Mucosa of descending colon (tissue), 3 donors: ENCODE data around the gene IFI6. TPM values are rescaled to one million over a fixed set of nuclear protein-coding genes. Genes with fewer than 3 reads are reported as not detected.
A peak's percentile ranks its signal among the peaks of the same experiment; 100 is the strongest.

Source experiments
- ATAC-seq: fragments of 200-7000 bp; cut with Tn5 transposase; one replicate; pipeline ENCODE4 v1.9.1; 2020; ENCODE audit warnings: mild to moderate bottlenecking, moderate library complexity
- DNase-seq, 3 donors: peaks; one replicate each; pipeline ENCODE4 v3.0.0-alpha.2; 2020
- H3K36me3 ChIP-seq: fragments of 200-600 bp; one replicate; pipeline ENCODE4 v1.8.0; 2021; ENCODE audit warnings: low read depth, mild to moderate bottlenecking
- H3K4me1 ChIP-seq: fragments of 200-600 bp; one replicate; pipeline ENCODE4 v1.8.0; 2021; ENCODE audit warnings: low read depth, mild to moderate bottlenecking
- H3K4me3 ChIP-seq: fragments of 200-600 bp; one replicate; pipeline ENCODE4 v1.8.0; 2021; ENCODE audit warnings: mild to moderate bottlenecking
- H3K9me3 ChIP-seq: fragments of 200-600 bp; one replicate; pipeline ENCODE4 v1.8.0; 2021; ENCODE audit warnings: mild to moderate bottlenecking
- intact Hi-C, 2 donors: fragments of 100-400 bp; cut with DNase I in 1 of 2; cut with micrococcal nuclease in 1 of 2; formaldehyde crosslinking; loops; one replicate each; pipeline versions ENCODE4 v1.11.0 to v1.11.1; 2022; cut with DNase I, micrococcal nuclease
- total RNA-seq, 3 donors: library from RNA; stranded (reverse); fragmentation: NEBNext Ultra II Directional in 2 of 3; extraction: Animal tissue kit (Norgen Biotek cat#: 25700) in 2 of 3; gene quantifications; one replicate each; pipeline versions ENCODE4 v1.2.1 to v1.2.4, GENCODE V29; 2021 to 2023
- TF ChIP-seq, protein P1 (sequence below): fragments of 200-600 bp; IDR thresholded peaks from one replicate; pipeline ENCODE4 v1.8.0; 2022; ENCODE audit warnings: antibody characterized with exemption, mild to moderate bottlenecking
- donor health status: DM: no; HTN: no; CAD: no; lungs with moderate emphysema.
- donor health status: DM: no; HTN: no; CAD: no.
- donor health status: DM: no; HTN: yes; CAD: no.

IFI6 gene
- total RNA-seq, 3 donors from 2014 or later, result 8.3 to 51.4 (median 45.4) TPM

DNA sequence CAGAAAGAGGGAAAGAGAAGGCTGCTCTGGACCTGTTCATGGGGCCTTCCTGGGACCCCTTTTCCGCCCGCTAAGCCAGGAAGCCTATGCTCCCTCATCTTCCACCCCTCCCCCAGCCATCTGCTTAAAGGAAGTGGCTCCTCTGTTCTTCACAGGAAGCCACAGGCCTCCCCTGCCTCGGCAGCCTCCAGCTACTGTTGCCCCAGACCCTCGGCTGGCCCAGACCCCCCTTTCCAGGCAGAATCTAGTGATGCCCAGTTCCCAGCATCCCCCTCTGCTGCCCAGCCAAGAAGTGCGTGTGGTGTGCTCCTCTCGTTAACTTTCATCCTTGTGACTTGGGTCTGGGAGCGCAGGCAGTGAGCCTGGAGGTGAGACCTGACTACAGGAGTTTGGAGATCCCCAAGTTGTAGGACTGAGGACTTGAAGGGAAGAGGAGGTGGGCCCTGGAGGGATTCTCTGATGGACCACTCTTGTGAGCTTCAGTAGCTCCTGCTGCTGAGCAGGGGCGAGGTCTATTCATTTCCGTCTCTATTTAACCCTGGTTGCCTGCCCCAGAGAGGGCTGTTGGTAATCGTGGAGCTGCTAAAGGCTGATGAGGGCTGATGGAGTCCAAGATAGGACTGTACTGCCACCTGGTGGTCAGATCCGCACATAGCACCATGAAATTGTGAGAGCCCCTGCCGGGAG lies 9.1 kb downstream of the IFI6 start:
- DNase-seq, result peak; percentile 80 to 93 (median 86)
- no peak overlapping the region for H3K4me3 ChIP-seq
- no peaks in the 10 kb centered on the region for H3K36me3 ChIP-seq
- no peaks in the 10 kb centered on the region for H3K9me3 ChIP-seq
- ATAC-seq, result peak; percentile 79
- TF ChIP-seq, protein P1, sequence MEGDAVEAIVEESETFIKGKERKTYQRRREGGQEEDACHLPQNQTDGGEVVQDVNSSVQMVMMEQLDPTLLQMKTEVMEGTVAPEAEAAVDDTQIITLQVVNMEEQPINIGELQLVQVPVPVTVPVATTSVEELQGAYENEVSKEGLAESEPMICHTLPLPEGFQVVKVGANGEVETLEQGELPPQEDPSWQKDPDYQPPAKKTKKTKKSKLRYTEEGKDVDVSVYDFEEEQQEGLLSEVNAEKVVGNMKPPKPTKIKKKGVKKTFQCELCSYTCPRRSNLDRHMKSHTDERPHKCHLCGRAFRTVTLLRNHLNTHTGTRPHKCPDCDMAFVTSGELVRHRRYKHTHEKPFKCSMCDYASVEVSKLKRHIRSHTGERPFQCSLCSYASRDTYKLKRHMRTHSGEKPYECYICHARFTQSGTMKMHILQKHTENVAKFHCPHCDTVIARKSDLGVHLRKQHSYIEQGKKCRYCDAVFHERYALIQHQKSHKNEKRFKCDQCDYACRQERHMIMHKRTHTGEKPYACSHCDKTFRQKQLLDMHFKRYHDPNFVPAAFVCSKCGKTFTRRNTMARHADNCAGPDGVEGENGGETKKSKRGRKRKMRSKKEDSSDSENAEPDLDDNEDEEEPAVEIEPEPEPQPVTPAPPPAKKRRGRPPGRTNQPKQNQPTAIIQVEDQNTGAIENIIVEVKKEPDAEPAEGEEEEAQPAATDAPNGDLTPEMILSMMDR, result peak; percentile 73
- H3K4me1 ChIP-seq, result peaks cover 8% of the 10 kb centered on the region
- intact Hi-C loops, result loop anchor here (5.0 kb wide), 1 partner anchor 56 kb away; no protein-coding TSS in a partner anchor

DNA sequence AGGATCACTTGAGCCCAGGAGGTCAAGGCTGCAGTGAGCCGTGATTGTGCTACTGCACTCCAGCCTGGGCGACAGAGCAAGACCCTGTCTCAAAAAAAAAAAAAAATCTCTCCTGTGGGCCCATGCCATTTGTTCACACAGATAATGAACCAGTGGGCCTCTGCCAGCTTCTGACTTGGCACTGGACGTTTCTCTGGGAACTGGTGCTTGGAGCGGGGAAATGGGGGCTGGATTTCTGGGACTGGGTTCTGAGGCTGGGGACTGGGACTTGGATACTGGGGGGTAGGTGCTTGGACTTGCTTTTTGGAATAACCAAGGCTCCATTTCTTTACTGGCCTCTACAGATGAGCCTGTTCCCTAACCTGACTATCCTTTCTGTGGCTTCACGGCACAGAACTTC lies 9.7 kb downstream of the IFI6 start:
- H3K4me1 ChIP-seq, result peaks cover 8% of the 10 kb centered on the region
- ATAC-seq (no peak), DNase-seq (no peak)
- no peaks in the 10 kb centered on the region for H3K9me3 ChIP-seq
- H3K4me3 ChIP-seq, result no peak overlapping the region
- intact Hi-C loops, result loop anchor here (5.0 kb wide), 1 partner anchor 55 kb away; no protein-coding TSS in a partner anchor
- TF ChIP-seq, protein P1, result no peak
- H3K36me3 ChIP-seq, result no peaks in the 10 kb centered on the region

DNA sequence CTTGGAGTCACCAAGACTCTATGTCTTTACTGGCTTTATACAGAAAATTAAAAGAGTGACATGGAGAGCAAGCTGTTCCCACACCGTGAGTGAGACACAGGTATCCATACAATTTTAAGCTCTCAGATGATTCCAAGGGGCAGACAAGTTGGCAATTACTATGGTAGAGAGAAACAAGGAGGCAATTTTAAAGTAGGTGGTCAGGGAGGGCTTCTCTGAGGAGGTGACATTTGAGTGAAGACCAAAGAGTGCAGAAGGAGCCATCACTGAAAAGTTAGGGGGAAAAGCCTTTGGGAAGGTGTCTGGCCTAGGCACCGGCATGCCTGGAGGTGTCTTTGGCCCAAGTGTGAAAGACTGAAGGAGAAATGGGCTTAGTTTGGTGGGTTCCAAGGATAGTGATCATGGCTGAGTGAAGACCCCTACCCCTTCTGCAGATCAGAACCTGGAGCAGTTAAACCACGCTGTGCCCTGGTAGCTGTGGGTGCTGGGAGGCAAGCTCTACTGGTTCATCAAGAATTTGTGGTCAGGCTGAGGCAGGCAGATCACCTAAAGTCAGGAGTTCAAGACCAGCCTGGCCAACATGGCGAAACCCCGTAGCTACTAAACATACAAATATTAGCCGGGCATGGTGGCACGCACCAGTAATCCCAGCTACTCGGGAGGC lies 10.4 kb downstream of the IFI6 start:
- no peaks in the 10 kb centered on the region for H3K36me3 ChIP-seq
- peaks cover 8% of the 10 kb centered on the region for H3K4me1 ChIP-seq
- ATAC-seq (no peak), DNase-seq (no peak)
- intact Hi-C loops, result loop anchor here (5.0 kb wide), 1 partner anchor 54 kb away; no protein-coding TSS in a partner anchor
- no peaks in the 10 kb centered on the region for H3K9me3 ChIP-seq
- no peak overlapping the region for H3K4me3 ChIP-seq
- TF ChIP-seq, protein P1, result no peak

GRCh38 chr1:27660300-27660835 lies 11.6 kb downstream of the IFI6 start:
- DNase-seq (no peak), ATAC-seq (peak; percentile 20)
- intact Hi-C loops, result loop anchor here (5.0 kb wide), 1 partner anchor 53 kb away; no protein-coding TSS in a partner anchor
- Histone ChIP-seq H3K4me1 (peaks cover 8% of the 10 kb centered on the region), H3K36me3 (no peaks in the 10 kb centered on the region), H3K9me3 (no peaks in the 10 kb centered on the region), H3K4me3 (no peak overlapping the region)
- TF ChIP-seq, protein P1, result no peak

- H3K9me3 ChIP-seq, result no peaks in the 10 kb centered on the region
- peaks cover 8% of the 10 kb centered on the region for H3K4me1 ChIP-seq
- intact Hi-C loops, result loop anchor here (5.0 kb wide), 1 partner anchor 52 kb away; no protein-coding TSS in a partner anchor
- DNase-seq, result peak; percentile 96 to 97 (median 97)
- no peaks in the 10 kb centered on the region for H3K36me3 ChIP-seq
- TF ChIP-seq, protein P1, result no peak
- ATAC-seq, result peak; percentile 92
- peak overlapping the region; percentile 48 for H3K4me3 ChIP-seq
These were observed 12.3 kb downstream of the IFI6 start for GRCh38 chr1:27659497-27660299.
